Spinal cord (tissue), 10 donors: ENCODE data around the gene GET4. TPM values are rescaled to one million over a fixed set of nuclear protein-coding genes. Genes with fewer than 3 reads are reported as not detected.

Experiments used
- DNase-seq, 6 donors: peaks; one replicate each; pipeline versions ENCODE4 v3.0.0 to v3.0.0-alpha.2; 2013 to 2015; ENCODE audit warnings: low spot score in 6 of 6, low read depth in 4 of 6
- H3K27ac ChIP-seq: one replicate; pipeline ENCODE4 v1.5.1; 2013; ENCODE audit warnings: low read depth, low read length, control low read depth
- H3K27me3 ChIP-seq: one replicate; pipeline ENCODE4 v1.6.1; 2013; ENCODE audit warnings: low read length; ENCODE audit not compliant: control insufficient read depth, insufficient read depth
- H3K36me3 ChIP-seq: one replicate; pipeline ENCODE4 v1.6.1; 2013; ENCODE audit warnings: low read length; ENCODE audit not compliant: control insufficient read depth, insufficient read depth
- H3K4me1 ChIP-seq: one replicate; pipeline ENCODE4 v1.6.1; 2013; ENCODE audit warnings: low read length; ENCODE audit not compliant: control insufficient read depth, insufficient read depth
- H3K4me3 ChIP-seq: one replicate; pipeline ENCODE4 v1.5.1; 2013; ENCODE audit warnings: low read depth, low read length, control low read depth
- H3K9me3 ChIP-seq: one replicate; pipeline ENCODE4 v1.6.1; 2013; ENCODE audit warnings: low read length; ENCODE audit not compliant: control insufficient read depth, insufficient read depth
- WGBS: methylation state at CpG from one replicate; pipeline ENCODE4 v1.1.5; 2013; ENCODE audit warnings: missing lambda C conversion rate; ENCODE audit not compliant: insufficient coverage; 5-methylcytosine and 5-hydroxymethylcytosine counted together
- polyA plus RNA-seq, 2 donors: library from polyadenylated mRNA; unstranded; fragments of 120-200 nt; gene quantifications; one replicate each; pipeline ENCODE4 v1.2.1, GENCODE V29; 2013; ENCODE audit not compliant: insufficient read length in 2 of 2
- total RNA-seq, 2 donors: library from RNA; depleted of rRNA in 1 of 2; stranded (reverse); fragments of 120-200 nt in 1 of 2; fragments of >200 nt in 1 of 2; gene quantifications; one replicate each; pipeline versions ENCODE4 v1.2.3 to v1.2.4, GENCODE V29; 2013 to 2014
- donor health status: healthy.

Gene GET4
- total and polyA plus RNA-seq, 4 donors = 17.7 to 54.3 (median 33.2) TPM

DNA sequence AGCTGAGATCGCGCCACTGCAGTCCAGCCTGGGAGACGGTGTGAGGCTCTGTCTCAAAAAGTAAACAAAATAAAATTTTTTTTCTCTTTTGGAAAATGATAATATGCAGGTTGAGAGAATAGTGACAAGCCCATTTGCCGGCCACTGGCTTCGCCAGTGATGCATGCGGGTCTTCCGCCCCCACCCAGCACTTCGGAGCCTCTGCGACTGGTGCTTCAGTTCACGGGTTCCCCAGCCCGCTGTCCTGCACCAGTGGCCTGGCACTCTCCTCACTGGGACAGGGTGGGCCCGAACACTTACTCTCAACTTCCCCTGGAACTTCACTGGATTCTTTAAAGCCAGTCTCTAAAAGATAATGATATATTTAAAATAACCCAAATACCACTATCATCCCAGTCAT lies 41.3 kb upstream of the GET4 start:
- Histone ChIP-seq H3K4me3 (no peak overlapping the region), H3K27me3 (no peaks in the 10 kb centered on the region), H3K27ac (no peak overlapping the region), H3K9me3 (no peaks in the 10 kb centered on the region), H3K4me1 (peaks cover 46% of the 10 kb centered on the region), H3K36me3 (peaks cover 48% of the 10 kb centered on the region)
- WGBS = 95% methylated on average over 8 of the region's 12 CpGs
- DNase-seq = no peak

DNA sequence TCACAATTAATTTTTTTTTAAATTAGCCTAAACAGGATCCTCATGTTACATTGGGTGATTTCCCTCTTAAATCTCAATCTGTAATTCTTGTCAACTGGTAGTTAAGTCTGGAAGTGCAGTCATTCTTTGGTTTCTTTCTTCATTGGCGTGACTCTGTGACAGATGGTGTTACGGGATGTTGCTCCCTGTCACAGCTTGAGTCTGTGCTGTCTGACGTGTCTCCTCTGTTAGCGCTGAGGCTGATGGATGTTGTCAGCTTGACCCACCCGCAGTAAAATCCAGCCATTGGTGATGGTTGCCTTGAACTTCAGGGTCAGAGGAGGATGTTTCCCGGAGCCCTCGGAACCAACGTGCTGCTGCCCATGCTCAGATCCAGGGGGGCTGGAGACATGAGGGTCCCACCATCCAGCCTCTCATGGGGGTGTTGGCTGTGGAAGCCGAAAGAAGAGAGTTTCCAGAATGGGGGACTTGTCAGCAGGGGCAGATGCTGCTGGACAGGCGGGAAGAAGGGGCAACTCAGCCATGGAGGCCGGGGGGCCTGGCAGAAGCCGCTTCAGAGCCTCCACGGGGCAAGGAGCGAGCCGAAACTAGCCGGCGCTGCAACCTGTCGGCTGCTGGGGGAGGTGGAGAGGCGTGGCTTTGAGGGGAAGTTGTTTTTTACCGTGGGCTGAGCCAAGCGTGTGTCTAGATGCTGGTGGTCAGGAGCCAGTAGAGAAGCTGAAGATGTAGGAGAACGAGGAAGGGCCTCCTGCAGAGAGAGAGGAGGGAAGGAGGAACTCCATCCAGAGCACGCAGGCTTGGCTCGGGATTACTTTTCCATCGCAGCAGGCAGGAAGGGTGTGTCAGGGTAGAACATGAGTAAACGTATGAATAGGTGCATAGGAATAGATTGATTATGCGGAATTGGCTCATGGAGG lies 40.6 kb upstream of the GET4 start:
- WGBS = 66% methylated on average over 26 of the region's 27 CpGs
- Histone ChIP-seq H3K27me3 (no peaks in the 10 kb centered on the region), H3K36me3 (peaks cover 54% of the 10 kb centered on the region), H3K4me3 (no peak overlapping the region), H3K9me3 (no peaks in the 10 kb centered on the region), H3K27ac (no peak overlapping the region), H3K4me1 (peaks cover 43% of the 10 kb centered on the region)
- peak in 2 of 6 donors; percentile 65 to 73 for DNase-seq

DNA sequence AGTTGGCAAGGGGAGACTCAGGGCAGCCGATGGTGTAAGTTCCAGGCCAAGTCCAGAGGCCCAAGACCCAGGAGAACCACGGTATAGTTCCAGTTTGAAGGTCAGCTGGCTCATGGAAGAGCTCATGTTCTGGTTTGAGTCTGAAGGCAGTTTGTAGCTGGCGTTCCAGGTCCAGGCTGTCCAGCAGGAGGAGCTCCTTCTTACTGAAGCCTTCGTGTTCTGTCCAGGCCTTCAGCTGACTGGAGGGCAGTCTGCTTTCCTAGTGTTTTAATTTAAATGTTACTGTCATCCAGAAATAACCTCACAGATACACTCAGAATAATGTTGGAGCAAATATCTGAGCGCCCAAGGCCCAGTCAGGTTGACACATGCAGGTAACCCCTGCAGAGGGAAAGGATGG lies 39.9 kb upstream of the GET4 start:
- Histone ChIP-seq H3K27ac (no peak overlapping the region), H3K27me3 (no peaks in the 10 kb centered on the region), H3K4me1 (peaks cover 38% of the 10 kb centered on the region), H3K9me3 (no peaks in the 10 kb centered on the region), H3K4me3 (no peak overlapping the region), H3K36me3 (peaks cover 54% of the 10 kb centered on the region)
- WGBS = 88% methylated on average over 4 of the region's 5 CpGs
- DNase-seq = peak in 1 of 6 donors; percentile 24

DNA sequence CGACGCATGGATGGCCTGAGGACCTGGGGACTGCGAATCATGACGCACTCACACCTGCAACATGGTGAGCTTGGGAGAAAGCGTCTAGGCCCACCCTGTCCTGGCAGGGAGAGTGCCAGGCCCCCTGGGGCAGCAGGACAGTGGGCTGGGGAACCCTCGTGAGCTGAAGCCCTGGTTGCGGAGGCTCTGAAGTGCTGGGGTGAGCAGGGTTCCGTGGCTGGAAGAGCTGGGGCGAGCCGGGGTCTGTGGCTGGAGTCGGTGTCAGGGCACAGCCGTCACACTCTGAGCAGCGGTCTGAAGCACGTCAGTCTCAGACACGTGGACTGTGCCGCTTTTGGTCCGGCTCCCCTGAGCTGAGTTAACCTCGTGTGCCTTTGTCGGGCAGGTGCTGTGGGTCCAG lies 39.4 kb upstream of the GET4 start:
- 95% methylated on average over 18 of the region's 19 CpGs for WGBS
- Histone ChIP-seq H3K36me3 (peaks cover 58% of the 10 kb centered on the region), H3K27ac (no peak overlapping the region), H3K27me3 (no peaks in the 10 kb centered on the region), H3K4me3 (no peak overlapping the region), H3K9me3 (no peaks in the 10 kb centered on the region), H3K4me1 (peaks cover 41% of the 10 kb centered on the region)
- DNase-seq = no peak

DNA sequence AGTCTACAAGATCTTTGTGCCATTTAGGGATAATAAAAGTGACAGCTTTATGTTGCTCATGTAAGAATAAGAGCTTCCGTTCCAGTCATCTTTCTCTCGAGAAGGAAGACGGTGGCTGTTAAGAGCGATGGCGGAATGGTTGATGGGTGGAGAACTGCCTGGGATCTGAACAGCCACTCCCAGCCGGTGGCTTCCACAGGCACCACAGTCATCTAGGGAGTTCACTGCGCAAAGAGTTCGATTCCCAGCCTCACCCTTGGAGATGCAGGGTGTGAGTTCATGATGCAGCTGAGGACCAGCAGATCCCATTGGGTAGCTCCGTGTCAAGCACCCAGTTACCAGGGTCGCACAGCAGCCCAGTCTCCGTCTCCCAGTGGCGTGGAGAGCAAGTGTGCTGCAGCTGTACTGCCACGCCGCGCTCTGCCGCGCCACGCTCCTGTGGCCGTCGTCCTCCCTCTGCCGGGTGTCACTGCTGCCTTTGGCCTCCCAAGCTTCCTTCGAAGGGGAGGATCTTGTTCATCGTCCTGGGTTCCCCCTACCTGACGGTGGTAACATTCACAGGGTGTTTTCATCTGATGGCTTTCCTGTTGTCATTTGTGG lies 36.3 kb upstream of the GET4 start:
- Histone ChIP-seq H3K27ac (no peak overlapping the region), H3K27me3 (no peaks in the 10 kb centered on the region), H3K4me1 (peaks cover 39% of the 10 kb centered on the region), H3K4me3 (no peak overlapping the region), H3K36me3 (peaks cover 64% of the 10 kb centered on the region), H3K9me3 (no peaks in the 10 kb centered on the region)
- WGBS = 85% methylated on average over 22 of the region's 24 CpGs
- DNase-seq = no peak

DNA sequence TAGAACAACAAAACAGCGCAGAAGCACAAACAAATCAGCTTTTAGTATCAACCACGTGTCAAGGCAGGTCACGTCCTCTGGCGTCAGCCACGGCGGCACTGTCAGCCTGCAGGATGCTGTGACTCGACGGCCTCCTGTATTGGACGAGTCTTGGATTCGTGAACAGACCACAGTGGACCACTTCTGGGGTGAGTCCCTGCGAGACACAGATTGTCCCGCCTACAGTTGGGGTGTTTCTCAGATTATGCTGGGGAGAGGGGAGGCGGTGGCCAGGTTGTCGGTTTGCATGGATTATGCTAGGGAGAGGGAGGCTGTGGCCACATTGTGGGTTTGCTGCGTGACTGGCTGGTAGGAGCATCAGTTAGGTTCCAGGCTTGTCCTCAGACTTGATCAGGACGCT lies 34.4 kb upstream of the GET4 start:
- DNase-seq = no peak
- Histone ChIP-seq H3K27ac (peak overlapping the region; percentile 70), H3K4me3 (no peak overlapping the region), H3K27me3 (no peaks in the 10 kb centered on the region), H3K36me3 (peaks cover 62% of the 10 kb centered on the region), H3K4me1 (peaks cover 22% of the 10 kb centered on the region), H3K9me3 (no peaks in the 10 kb centered on the region)
- WGBS = 63% methylated on average over 16 of the region's 16 CpGs

DNA sequence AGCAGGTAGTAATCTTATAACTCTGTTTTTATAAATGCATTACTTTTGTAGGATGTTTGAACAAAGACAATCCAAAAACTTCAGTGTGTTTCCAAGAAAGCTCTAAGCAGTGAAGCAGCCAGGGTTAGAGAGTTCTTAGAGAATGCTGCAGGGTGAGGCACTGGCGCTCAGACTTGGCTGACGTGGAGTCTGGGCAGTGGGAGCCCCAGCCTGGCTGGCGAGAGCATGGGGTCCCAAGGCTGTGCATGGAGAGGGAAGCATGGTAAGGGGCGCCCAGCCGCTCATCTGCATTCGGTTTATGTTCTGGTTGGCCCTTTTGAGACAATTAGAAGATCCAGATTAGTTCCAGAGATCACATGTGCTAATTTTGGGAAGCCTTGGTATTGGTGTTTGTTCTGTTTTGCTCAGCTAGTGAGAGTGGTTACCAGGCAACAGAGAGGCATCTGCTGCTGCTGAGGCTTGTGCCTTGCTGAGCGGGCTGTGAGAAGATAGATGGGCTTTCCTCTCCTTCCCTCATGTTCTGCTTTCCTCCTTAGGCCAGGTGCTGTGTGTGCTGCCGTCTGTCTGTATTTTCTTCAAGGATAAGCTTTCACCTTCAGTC lies 33.8 kb upstream of the GET4 start:
- peaks cover 63% of the 10 kb centered on the region for H3K36me3 ChIP-seq
- 15% methylated on average over 6 of the region's 8 CpGs for WGBS

DNA sequence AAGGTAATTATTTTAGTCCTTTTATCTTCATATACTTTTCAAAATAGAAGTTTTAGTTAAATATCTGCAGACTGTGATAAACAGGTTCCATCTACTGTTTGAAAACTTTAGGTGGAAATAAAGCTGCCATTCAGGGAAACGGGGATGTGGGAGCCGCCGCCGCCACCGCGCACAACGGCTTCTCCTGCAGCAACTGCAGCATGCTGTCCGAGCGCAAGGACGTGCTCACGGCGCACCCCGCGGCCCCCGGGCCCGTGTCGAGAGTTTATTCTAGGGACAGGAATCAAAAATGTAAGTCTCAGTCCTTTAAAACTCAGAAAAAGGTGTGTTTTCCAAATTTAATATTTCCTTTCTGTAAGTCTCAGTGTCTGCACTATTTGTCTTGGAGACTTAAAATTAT lies 33.1 kb upstream of the GET4 start:
- no peaks in the 10 kb centered on the region for H3K9me3 ChIP-seq
- peaks cover 69% of the 10 kb centered on the region for H3K36me3 ChIP-seq
- no peak for DNase-seq
- no peak overlapping the region for H3K4me3 ChIP-seq
- no peak overlapping the region for H3K27ac ChIP-seq
- no peaks in the 10 kb centered on the region for H3K27me3 ChIP-seq
- WGBS = 40% methylated on average over 9 of the region's 17 CpGs
- H3K4me1 ChIP-seq = peaks cover 20% of the 10 kb centered on the region

More for the DNA sequence above, 33.8 kb upstream of the GET4 start:
- peaks cover 20% of the 10 kb centered on the region for H3K4me1 ChIP-seq
- no peaks in the 10 kb centered on the region for H3K27me3 ChIP-seq
- DNase-seq = peak; percentile 59 to 95 (median 70)
- H3K9me3 ChIP-seq = no peaks in the 10 kb centered on the region
- H3K27ac ChIP-seq = peak overlapping the region; percentile 70
- no peak overlapping the region for H3K4me3 ChIP-seq

DNA sequence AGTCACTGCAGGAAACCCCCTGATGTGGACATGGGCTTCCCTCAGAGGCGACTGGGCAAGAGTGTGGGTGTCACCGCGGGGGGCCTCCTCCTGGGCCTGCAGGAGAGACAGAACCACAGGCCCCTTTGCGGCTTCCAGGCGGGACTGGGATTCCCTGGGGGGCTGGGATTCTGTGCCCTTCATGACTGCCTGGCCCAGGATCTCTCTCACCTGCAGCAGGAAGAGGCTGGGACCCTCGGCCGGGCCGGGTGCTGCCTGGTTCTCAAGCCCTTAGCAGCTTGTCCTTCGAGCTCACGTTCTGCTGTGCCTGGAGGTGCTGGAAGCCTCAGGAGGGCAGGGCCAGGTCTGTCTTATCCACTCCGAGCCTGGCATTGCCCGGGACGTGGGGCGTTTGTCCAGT lies 32.3 kb upstream of the GET4 start:
- 93% methylated on average over 14 of the region's 14 CpGs for WGBS
- Histone ChIP-seq H3K9me3 (no peaks in the 10 kb centered on the region), H3K27me3 (no peaks in the 10 kb centered on the region), H3K4me1 (peaks cover 20% of the 10 kb centered on the region), H3K27ac (no peak overlapping the region), H3K36me3 (peaks cover 70% of the 10 kb centered on the region), H3K4me3 (no peak overlapping the region)
- no peak for DNase-seq
